ENCODE data around the gene LRRK1. TPM values are rescaled to one million over a fixed set of nuclear protein-coding genes. Genes with fewer than 3 reads are reported as not detected.
"Not testable (repeated sequence)": the region's sequence is repeated elsewhere in the genome, so short reads cannot be mapped to it uniquely, and the experiment has no call there.

LRRK1 gene
- total and polyA plus RNA-seq, 12 donors: 1.5 to 8.1 (median 2.0) TPM

- Histone ChIP-seq H3K9me3 (no peaks in the 10 kb centered on the region), H3K27me3 (no peaks in the 10 kb centered on the region), H3K27ac (peak overlapping the region in 9 of 10 donors; percentile 46 to 88 (median 73)), H3K36me3 (peaks cover 0 to 34% (median 0%) of the 10 kb centered on the region in 9 donors), H3K4me1 (peaks cover 0 to 39% (median 30%) of the 10 kb centered on the region in 9 donors), H3K4me3 (no peak overlapping the region)
- ATAC-seq: peak in 2 of 8 donors; percentile 5 to 36
- 85 to 90% methylated on average over 6 of the region's 6 CpGs for WGBS, 2 donors
- intact Hi-C loops (cut with DNase I): loop anchor here in 2 of 10 donors (10.0 kb wide), 1 partner anchor 625 kb away; no protein-coding TSS in a partner anchor
- no peak for DNase-seq
- TF ChIP-seq CTCF (IDR thresholded peaks at IDR 0.05): no peak
Measured at GRCh38 chr15:101070024-101070423, 150.9 kb downstream of the LRRK1 start.

- Histone ChIP-seq H3K4me3 (no peak overlapping the region), H3K9me3 (no peaks in the 10 kb centered on the region), H3K27ac (peak overlapping the region; percentile 13 to 88 (median 68)), H3K36me3 (peaks cover 0 to 28% (median 0%) of the 10 kb centered on the region in 9 donors), H3K27me3 (no peaks in the 10 kb centered on the region), H3K4me1 (peaks cover 0 to 39% (median 29%) of the 10 kb centered on the region in 9 donors)
- ATAC-seq (peak; percentile 62 to 87 (median 78)), DNase-seq (no peak)
- 69 to 76% methylated on average over 6 of the region's 6 CpGs for WGBS, 2 donors
- no peak for TF ChIP-seq CTCF (IDR thresholded peaks at IDR 0.05)
- intact Hi-C loops (cut with DNase I): loop anchor here in 2 of 10 donors (10.0 kb wide), 1 partner anchor 626 kb away; no protein-coding TSS in a partner anchor
Measured at GRCh38 chr15:101070502-101071273, 151.5 kb downstream of the LRRK1 start.

GRCh38 chr15:101071651-101072050 lies 152.5 kb downstream of the LRRK1 start:
- no peak for ATAC-seq
- Histone ChIP-seq H3K9me3 (no peaks in the 10 kb centered on the region), H3K36me3 (peaks cover 0 to 18% (median 0%) of the 10 kb centered on the region in 9 donors), H3K4me1 (peaks cover 0 to 39% (median 29%) of the 10 kb centered on the region in 9 donors), H3K27me3 (no peaks in the 10 kb centered on the region), H3K27ac (peak overlapping the region in 2 of 10 donors; percentile 63 to 88), H3K4me3 (no peak overlapping the region)
- no peak for DNase-seq
- intact Hi-C loops (cut with DNase I): loop anchor here in 2 of 10 donors (10.0 kb wide), 1 partner anchor 627 kb away; no protein-coding TSS in a partner anchor
- TF ChIP-seq CTCF (IDR thresholded peaks at IDR 0.05): no peak
- WGBS, 2 donors: 96 to 97% methylated on average over 10 of the region's 10 CpGs

- intact Hi-C loops (cut with DNase I): loop anchor here in 2 of 10 donors (10.0 kb wide), 1 partner anchor 627 kb away; no protein-coding TSS in a partner anchor
- Histone ChIP-seq H3K36me3 (peaks cover 0 to 13% (median 0%) of the 10 kb centered on the region in 9 donors), H3K4me1 (peaks cover 0 to 39% (median 29%) of the 10 kb centered on the region in 9 donors)
- WGBS, 2 donors: 90 to 98% methylated on average over 4 of the region's 4 CpGs
- ATAC-seq, DNase-seq, H3K9me3 ChIP-seq, H3K4me3 ChIP-seq, H3K27ac ChIP-seq, H3K27me3 ChIP-seq: not testable (repeated sequence)
Measured at GRCh38 chr15:101072235-101072634, 153.1 kb downstream of the LRRK1 start.

- not testable (repeated sequence) for H3K27me3 ChIP-seq, ATAC-seq, H3K4me1 ChIP-seq, H3K4me3 ChIP-seq, H3K9me3 ChIP-seq, H3K27ac ChIP-seq, H3K36me3 ChIP-seq, DNase-seq
- WGBS, 2 donors: 88% methylated on average over 15 of the region's 15 CpGs
- intact Hi-C loops (cut with DNase I): loop anchor here in 2 of 10 donors (10.0 kb wide), 1 partner anchor 633 kb away; no protein-coding TSS in a partner anchor
Measured at GRCh38 chr15:101077806-101078668, 158.9 kb downstream of the LRRK1 start.

Measured in heart right ventricle (tissue), 16 donors.